SKM-1 (cell line): ENCODE data around the gene ADD1.
"Not testable (repeated sequence)": the region's sequence is repeated elsewhere in the genome, so short reads cannot be mapped to it uniquely, and the experiment has no call there.

Source experiments
- DNase-seq: peaks from one replicate; lab custom pipeline; 2025; ENCODE audit not compliant: unreplicated experiment; lab: John Stamatoyannopoulos, UW

The ADD1 gene

DNA sequence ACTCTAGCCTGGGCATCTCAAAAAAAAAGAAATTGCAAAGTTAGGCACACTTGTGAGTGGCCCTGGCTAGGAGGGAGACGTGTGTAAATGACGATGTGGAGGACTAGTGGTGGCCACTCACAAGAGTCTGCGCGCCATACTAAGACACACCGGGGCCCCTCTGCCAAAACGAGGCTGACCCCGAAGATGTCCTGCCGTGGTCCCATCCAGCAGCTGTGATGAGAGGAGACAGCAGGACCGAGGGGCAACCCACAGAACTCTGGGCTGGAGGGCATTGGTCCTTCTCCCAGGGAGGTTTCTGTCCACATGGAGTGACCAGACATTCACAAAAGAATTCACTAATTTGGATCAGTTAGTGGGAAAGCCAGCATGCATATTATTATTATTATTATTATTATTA is 72.1 kb downstream of the ADD1 start:
- DNase-seq, result no peak

DNA sequence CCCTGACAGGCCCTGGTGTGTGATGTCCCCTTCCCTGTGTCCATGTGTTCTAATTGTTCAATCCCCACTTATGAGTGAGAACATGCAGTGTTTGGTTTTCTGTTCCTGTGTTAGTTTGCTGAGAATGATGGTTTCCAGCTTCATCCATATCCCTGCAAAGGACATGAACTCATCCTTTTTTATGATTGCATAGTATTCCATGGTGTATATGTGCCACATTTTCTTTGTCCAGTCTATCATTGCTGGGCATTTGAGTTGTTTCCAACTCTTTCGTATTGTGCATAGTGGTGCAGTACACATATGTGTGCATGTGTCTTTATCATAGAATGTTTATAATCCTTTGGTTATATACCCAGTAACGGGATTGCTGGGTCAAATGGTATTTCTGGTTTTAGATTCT is 73.1 kb downstream of the ADD1 start:
- DNase-seq, result not testable (repeated sequence)

DNA sequence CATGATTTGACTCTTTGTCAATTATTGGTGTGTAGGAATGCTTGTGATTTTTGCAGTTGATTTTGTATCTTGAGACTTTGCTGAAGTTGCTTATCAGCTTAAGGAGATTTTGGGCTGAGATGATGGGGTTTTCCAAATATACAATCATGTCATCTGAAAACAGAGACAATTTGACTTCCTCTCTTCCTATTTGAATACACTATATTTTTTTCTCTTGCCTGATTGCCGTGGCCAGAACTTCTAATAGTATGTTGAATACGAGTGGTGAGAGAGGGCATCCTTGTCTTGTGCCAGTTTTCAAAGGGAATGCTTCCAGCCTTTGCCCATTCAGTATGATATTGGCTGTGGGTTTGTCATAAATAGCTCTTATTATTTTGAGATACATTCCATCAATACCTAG is 74.7 kb downstream of the ADD1 start:
- DNase-seq, result not testable (repeated sequence)

DNA sequence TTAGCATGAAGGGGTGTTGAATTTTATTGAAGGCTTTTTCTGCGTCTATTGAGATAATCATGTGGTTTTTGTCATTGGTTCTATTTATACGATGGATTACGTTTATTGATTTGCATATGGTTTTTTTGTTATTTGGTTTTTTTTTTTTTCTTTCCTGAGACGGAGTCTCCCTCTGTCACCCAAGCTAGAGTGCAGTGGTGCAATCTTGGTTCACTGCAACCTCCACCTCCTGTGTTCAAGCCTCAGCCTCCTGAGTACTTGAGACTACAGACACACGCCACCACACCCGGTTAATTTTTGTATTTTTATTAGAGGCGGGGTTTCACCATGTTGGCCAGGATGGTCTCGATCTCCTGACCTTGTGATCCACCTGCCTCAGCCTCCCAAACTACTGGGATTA is 75.1 kb downstream of the ADD1 start:
- not testable (repeated sequence) for DNase-seq

DNA sequence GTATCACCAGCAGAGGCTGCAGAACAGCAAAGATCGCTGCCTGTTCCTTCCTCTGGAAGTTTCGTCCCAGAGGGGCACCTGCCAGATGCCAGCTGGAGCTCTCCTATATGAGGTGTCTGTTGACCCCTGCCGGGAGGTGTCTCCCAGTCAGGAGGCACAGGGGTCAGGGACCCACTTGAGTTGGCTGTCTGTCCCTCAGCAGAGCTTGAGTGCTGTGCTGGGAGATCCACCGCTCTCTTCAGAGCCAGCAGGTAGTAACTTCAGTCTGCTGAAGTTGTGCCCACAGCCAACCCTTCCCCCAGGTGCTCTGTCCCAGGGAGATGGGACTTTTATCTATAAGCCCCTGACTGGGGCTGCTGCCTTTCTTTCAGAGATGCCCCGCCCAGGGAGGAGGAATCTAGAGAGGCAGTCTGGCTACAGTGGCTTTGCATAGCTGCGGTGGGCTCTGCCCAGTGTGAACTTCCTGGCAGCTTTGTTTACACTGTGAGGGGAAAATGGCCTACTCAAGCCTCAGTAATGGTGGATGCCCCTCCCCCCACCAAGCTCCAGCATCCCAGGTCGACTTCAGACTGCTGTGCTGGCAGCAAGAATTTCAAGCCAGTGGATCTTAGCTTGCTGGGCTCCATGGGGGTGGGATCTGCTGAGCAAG is 78.9 kb downstream of the ADD1 start:
- DNase-seq, result not testable (repeated sequence)

DNA sequence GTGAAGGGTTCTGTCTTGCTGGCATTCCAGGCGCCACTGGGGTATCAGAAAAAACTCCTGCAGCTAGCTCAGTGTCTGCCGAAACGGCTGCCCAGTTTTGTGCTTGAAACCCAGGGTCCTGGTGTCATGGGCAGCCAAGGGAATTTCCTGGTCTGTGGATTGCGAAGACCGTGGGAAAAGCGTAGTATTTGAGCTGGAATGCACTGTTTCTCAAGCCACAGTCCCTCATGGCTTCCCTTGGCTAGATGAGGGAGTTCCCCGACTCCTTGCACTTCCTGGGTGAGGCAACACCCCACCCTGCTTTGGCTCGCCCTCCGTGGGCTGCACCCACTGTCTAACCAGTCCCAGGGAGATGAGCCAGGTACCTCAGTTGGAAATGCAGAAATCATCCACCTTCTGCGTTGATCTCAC is 79.5 kb downstream of the ADD1 start:
- DNase-seq, result no peak

DNA sequence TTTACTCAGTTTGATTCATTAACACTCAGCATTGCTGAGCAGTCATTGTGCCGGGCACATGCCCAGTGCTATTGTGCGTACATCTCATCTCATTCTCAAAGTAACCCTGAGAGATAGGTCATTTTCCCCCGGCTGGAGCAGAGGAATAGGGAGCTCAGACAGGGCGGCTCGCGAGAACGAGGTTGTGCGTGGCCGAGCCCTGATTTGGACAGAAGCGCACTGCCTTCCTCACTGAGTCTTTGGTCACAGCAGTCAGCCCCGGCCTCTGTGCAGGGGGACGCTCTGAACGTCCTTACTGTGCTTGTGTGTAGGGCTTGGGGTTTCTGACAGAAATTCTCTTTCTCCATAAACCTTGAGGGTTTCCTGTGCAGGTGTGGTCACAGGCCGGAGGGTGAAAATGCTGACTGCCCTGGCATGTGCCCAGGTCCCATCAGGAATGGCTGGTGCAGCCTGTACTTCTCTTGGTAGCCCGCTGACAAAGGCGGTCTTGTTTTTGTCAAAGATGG is 80.1 kb downstream of the ADD1 start:
- DNase-seq, result no peak

DNA sequence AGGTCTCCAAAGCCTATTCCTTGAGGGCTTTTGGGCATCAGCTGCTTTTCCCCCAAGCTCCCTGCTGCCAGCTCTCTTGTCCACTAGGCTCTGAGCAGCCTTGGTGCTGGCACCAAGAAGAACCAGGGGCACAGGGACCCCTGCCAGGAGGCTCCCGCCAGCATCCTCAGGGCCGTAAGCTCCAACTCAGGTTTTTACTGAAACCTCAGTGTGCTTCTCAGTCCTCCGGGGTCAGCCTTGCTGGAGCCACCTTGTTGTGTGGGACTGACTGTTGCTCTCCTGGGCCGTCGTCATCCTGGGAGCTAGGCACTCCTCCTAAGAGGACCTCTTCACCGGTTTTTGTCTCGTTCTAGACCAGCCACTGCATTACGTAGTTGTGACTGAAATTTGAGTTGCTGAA is 80.6 kb downstream of the ADD1 start:
- no peak for DNase-seq

DNA sequence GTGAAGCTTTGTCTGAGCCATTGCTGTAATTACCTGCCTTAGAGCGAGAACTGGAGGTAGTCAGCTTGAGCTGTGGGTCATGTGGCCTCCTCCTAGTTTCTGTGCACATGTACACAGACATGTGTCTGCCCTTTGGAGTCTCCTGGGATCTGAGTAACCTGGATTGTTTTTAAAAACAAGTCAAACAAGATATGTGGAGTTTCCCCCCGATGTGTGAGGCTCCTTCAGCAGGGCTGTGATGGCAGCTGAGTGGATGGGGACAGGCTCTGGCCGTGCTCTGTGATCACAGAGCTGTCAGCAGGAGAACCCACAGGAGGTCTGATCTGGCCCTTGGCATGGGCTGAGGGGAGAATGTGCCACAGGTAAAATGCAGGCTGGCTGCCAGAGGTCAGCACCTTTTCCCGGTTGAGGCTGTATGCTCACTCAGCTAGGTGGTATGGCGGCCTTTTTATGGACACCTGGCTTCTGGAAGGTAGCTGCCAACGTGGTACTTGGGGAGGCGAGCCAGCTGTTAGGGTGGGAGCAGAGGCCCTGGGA is 81.2 kb downstream of the ADD1 start:
- DNase-seq, result no peak

DNA sequence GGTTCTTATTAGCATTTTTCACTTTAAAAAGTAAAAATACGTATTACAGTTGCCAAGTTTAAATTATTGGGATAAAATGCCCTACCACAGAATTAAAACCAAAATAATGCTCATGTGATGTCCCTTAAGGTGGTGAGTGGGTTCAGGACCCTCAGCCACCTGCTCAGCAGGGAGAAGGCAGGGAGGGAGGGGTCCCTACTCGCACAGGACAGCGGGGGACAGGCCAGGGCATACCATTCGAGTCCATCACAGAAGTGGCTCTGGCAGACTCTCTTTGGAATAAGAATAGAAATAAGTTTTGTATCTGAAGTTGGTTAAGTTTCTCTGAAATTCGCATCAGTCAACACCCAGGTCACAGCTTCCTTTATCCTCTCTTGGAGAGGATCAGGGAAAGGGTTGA is 81.9 kb downstream of the ADD1 start:
- DNase-seq, result no peak

DNA sequence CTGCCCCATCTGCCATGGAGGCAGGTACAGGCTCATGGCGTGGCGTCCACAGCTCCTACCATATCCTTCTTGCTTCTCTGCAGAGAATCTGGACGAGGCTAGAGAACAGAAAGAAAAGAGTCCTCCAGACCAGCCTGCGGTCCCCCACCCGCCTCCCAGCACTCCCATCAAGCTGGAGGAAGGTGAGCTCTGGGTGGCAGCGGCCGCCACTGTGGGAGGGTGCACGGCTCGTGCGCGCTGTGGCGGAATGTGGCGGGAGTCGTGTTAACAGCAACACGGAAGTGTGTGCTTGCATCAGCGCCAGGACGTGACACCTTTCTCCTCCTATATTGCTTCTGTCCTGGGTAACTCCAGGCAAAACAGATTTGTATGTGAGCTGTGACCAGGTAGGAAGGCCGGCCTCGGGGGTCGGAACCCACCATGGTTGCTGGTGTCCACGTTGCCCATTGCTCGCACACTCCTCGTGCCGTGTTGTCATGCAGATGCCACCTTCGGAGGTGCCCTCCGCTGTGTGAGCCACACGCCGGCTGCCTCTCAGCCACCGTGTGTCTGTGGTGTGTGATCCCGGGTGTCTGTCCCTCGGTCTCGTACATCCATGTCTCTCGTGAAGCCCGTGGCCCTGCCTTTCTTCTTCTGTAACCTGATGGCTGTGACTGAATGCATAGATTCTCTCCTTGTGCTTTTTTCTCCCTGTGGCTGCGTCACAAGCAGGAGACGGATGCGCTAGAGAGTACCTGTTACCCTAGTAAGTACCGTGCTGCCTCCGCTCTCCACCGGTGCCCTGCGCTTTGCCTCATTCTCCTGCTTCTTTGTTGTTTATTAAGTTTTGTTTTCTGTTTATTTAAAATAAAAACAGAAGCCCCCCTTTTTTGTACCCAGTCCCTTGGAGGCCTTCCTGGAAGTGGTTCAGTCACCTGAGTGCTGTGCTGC is 82.6 kb downstream of the ADD1 start:
- no peak for DNase-seq

DNA sequence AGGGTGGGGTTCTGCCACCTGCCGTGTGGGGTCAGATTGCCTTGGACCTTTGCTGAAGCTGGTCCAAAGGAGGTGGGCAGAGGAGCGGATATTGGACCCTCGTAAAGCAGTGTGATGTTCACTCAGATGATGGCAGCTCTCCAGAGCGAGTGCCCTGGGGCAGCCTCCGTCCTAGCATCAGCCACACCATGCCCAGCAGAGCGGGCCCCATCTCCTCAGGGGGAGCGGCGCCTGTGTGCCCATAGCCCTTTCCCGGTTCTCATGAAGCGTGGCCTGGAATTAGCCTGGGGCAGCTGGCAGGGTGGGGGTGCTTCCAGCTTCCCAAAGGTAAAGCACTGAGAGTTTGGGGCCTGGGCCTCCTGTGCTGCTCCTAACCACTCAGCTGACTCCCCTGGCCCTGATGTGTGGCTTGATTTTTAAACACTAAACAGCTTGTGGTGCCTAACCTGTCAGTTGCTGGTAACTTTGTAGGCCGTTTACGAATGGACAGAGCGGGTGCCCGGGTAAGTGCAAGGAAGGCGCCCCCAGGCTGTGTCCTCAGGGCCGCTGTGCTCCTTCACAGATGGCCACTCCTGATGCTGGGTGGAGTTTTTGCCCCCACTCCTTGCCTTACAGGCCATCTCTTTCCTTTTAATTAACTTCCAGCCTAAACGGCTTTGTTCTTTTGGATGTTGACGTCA is 83.5 kb downstream of the ADD1 start:
- no peak for DNase-seq

DNA sequence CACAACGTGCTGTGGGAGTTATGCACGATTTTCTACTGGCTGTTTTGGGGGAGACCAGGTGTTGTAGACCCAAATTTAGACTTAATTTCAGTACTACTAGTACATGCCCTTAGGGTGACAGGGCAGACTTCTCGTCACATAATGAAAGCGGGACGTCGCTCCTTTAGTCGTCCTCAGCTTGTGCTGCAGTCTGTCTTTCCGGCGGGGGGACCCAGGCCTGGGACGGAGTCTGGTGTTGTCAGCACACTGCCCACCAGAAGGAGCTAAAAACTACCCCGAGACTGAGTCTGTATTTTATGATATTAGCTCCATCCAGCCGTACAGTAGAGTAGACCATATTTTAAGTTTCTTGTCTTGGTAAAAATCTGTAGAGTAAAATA is 84.0 kb downstream of the ADD1 start:
- no peak for DNase-seq

DNA sequence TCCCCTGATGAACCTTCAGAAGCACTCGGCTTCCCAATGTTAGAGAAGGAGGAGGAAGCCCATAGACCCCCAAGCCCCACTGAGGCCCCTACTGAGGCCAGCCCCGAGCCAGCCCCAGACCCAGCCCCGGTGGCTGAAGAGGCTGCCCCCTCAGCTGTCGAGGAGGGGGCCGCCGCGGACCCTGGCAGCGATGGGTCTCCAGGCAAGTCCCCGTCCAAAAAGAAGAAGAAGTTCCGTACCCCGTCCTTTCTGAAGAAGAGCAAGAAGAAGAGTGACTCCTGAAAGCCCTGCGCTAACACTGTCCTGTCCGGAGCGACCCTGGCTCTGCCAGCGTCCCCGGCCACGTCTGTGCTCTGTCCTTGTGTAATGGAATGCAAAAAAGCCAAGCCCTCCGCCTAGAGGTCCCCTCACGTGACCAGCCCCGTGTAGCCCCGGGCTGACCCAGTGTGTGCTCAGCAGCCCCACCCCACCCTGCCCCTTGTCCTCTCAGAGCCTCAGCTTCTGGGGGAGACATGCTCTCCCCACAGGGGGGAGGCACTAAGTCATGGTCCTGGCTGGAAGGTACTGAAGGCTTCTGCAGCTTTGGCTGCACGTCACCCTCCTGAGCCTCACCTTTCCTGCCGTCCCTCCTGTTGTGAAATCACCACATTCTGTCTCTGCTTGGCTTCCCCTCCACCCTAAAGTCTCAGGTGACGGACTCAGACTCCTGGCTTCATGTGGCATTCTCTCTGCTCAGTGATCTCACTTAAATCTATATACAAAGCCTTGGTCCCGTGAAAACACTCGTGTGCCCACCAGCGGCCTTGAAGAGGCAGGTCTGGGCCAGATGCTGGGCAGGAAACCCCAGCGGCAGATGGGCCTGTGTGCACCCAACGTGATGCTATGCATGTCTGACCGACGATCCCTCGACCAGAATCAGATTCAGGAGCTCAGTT is 84.9 kb downstream of the ADD1 start:
- DNase-seq, result no peak

DNA sequence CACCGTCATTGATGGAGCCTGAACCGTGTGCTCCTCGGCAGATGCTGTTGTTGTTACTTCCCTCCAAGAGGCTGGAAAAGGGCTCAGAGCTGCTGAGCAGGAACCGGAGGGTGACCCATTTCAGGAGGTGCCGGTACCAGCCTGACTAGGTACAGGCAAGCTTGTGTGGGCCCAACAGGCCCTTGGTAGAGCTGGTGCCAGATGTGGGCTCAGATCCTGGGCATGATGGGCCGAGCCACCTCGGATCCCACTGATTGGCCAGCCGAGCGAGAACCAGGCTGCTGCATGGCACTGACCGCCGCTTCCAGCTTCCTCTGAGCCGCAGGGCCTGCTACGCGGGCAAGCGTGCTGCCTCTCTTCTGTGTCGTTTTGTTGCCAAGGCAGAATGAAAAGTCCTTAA is 85.8 kb downstream of the ADD1 start:
- DNase-seq, result no peak

DNA sequence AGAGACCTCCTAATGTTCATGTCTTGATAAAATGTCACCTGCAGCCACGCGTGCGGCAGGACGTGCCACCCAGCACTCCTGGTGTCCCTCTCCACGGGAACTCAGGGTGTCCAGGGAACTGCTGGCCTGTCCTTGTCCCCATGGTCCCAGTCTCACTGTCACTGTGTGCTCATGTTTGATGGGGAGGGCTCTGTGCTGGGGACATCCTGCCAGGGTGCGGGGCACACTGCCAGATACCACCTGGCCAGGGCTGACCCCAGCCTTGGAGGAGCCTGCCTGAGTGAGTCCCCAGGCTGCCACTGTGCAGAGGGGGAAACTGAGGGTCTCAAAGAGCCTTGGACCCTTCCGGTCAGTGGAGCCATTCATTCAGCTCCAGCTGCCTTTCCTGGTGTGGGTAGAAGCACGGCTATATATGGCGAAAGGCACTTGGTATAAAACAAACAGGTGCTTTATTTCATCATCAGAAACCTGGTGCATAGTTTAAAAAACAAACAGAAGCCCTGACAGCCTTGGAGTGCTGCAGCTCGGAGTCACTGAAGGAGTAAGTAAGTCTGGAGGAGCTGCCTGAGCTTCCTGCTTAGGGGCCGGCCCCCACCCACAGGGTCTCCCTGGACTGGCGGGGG is 86.6 kb downstream of the ADD1 start:
- no peak for DNase-seq

DNA sequence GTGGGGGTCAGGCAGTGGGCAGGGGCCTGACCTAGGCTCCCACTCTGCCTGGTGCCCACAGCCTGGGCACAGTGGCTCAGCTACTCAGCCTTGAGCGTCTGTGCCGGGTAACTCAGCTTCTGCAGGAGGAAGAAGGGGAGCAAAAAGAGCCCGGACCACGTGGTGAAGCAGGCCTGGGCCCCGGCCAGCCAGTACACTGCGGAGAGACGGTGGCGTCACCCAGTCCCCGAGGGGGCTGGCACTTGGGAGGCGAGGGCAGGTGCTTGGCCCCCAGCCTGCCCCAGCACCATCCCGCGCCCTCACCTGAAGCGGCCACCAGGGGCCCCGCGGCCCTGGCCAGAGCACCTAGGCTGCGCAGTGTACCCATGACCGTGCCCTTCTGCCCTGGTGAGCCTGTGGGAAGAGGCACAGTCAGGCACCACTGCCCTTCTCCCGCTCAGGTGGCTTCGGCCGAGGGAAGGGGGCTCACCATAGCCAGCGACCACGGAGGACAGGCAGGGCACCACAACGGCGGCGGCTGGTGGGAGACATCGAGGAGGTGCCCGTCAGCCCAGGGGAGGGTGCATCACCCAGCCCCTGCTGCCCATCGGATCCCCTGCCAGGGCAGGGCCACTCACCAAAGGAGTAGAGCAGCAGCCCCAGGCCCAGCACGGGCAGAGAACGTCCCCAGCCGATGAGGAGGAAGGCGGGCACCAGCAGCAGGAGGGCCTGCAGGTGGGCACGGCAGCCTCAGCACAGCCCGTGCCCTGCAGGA is 87.3 kb downstream of the ADD1 start:
- no peak for DNase-seq

DNA sequence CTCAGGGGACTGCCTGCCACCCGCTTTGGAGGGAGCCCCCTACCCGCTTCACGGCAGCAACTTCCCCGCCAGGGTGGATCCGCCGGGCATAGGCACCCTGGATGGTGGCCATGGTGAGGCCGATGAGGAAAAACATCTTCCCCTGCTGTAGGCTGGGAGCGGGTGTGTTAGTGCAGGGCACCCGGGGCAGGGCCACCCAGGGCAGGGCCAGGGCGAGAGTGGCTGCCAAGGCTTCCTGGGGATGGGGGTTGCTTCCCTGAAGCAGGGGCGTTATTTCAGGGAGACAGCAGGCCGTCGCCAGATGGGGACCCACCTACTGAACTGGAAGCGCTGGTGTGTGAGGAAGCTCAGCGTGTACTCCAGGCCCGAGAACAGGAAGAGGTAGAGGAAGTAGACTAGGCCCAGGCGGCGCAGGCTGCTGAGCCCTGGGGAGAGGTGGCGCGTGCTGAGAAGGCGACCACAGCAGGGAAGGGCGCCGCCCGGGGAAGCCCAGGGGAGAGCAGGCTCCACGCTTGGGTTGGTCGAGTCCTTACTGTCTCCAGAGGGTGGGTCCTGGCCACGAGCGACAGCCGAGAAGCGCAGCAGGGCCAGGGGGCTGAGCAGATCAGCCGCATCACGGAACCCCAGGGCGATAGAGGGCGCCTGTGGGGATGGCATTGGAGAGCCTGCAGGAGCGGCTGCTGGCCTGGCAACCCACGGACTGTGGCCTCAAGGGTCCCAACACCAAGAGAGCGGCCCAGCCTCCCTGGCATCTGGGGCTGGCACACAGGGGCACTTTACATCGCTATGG is 88.1 kb downstream of the ADD1 start:
- peak; percentile 83 for DNase-seq
